Smooth muscle cell (in vitro differentiated cells): ENCODE results near the gene SPATA3. TPM values are rescaled to one million over a fixed set of nuclear protein-coding genes. Genes with fewer than 3 reads are reported as not detected.

ENCODE experiments used
- DNase-seq: peaks from one replicate; lab custom pipeline; 2025; ENCODE audit not compliant: unreplicated experiment; lab: John Stamatoyannopoulos, UW
- H2AFZ ChIP-seq: fragments of 200-600 bp; sonication (generic); 2 replicates; pipeline ENCODE4 v1.6.0; 2016; ENCODE audit warnings: antibody characterized with exemption, low read depth, mild to moderate bottlenecking
- H3F3A ChIP-seq: fragments of 200-600 bp; sonication (generic); 2 replicates; pipeline ENCODE4 v1.6.0; 2017; ENCODE audit warnings: antibody characterized with exemption, low read depth
- H3K27ac ChIP-seq: fragments of 200-600 bp; sonication (generic); 2 replicates; pipeline ENCODE4 v1.5.1; 2016; ENCODE audit warnings: low read depth, mild to moderate bottlenecking
- H3K27me3 ChIP-seq: fragments of 200-600 bp; sonication (generic); 2 replicates; pipeline ENCODE4 v1.6.1; 2016; ENCODE audit warnings: low read depth, mild to moderate bottlenecking
- H3K36me3 ChIP-seq: fragments of 200-600 bp; sonication (generic); 2 replicates; pipeline ENCODE4 v1.5.1; 2016; ENCODE audit warnings: low read depth
- H3K4me1 ChIP-seq: fragments of 200-600 bp; sonication (generic); 2 replicates; pipeline ENCODE4 v1.5.1; 2016; ENCODE audit warnings: low read depth
- H3K4me2 ChIP-seq: fragments of 200-600 bp; sonication (generic); 2 replicates; pipeline ENCODE4 v1.6.0; 2016; ENCODE audit warnings: mild to moderate bottlenecking
- H3K4me3 ChIP-seq: fragments of 200-600 bp; sonication (generic); 2 replicates; pipeline ENCODE4 v1.5.1; 2016; ENCODE audit warnings: mild to moderate bottlenecking
- H3K79me2 ChIP-seq: fragments of 200-600 bp; sonication (generic); 2 replicates; pipeline ENCODE4 v1.6.0; 2016; ENCODE audit warnings: low read depth, mild to moderate bottlenecking
- H3K9ac ChIP-seq: fragments of 200-600 bp; sonication (generic); 2 replicates; pipeline ENCODE4 v1.6.0; 2016; ENCODE audit warnings: low read depth
- H3K9me3 ChIP-seq: fragments of 200-600 bp; sonication (generic); replicated peaks from 2 replicates; pipeline ENCODE4 v1.5.1; 2016; ENCODE audit warnings: low read depth
- H4K20me1 ChIP-seq: fragments of 200-600 bp; sonication (generic); 2 replicates; pipeline ENCODE4 v1.6.0; 2016; ENCODE audit warnings: low read depth
- CTCF ChIP-seq: fragments of 200-600 bp; sonication (generic); IDR thresholded peaks from 2 replicates; pipeline ENCODE4 v1.5.1; 2017; ENCODE audit warnings: borderline replicate concordance, mild to moderate bottlenecking, antibody characterized with exemption; ENCODE audit not compliant: insufficient read depth, poor library complexity, severe bottlenecking
- WGBS: methylation state at CpG from one replicate; pipeline ENCODE4 v1.1.7; 2016; ENCODE audit warnings: low lambda C conversion rate; 5-methylcytosine and 5-hydroxymethylcytosine counted together
- polyA plus RNA-seq: library from polyadenylated mRNA; unstranded; fragments of >200 nt; fragmentation: Nextera tagmentation; extraction: Ambion mirVana; gene quantifications from 2 replicates; pipeline ENCODE4 v1.2.1, GENCODE V29; 2016
- total RNA-seq: library from RNA; depleted of rRNA; stranded (reverse); fragments of >200 nt; gene quantifications from 2 replicates; pipeline ENCODE4 v1.2.3, GENCODE V29; 2014

Gene SPATA3
- total and polyA plus RNA-seq, 2 experiments from 2014 or later: not detected

- no peak for DNase-seq
- no peak overlapping the region for H3K4me2 ChIP-seq
Measured at GRCh38 chr2:230968921-230969658, 26.8 kb upstream of the SPATA3 start.

GRCh38 chr2:230969659-230970015, 26.3 kb upstream of the SPATA3 start:
- Histone ChIP-seq H3K27me3 (no peaks in the 10 kb centered on the region), H2AFZ (no peak overlapping the region)

More at GRCh38 chr2:230968921-230969658, 26.8 kb upstream of the SPATA3 start:
- TF ChIP-seq CTCF: no peak
- Histone ChIP-seq H3K27ac (no peak overlapping the region), H3K4me1 (no peaks in the 10 kb centered on the region), H3K4me3 (no peak overlapping the region), H3K27me3 (no peaks in the 10 kb centered on the region), H4K20me1 (no peaks in the 10 kb centered on the region), H3F3A (no peaks in the 10 kb centered on the region), H3K9me3 (no peaks in the 10 kb centered on the region), H2AFZ (no peak overlapping the region), H3K9ac (no peak overlapping the region), H3K36me3 (no peaks in the 10 kb centered on the region), H3K79me2 (no peaks in the 10 kb centered on the region)
- 89% methylated on average over 13 of the region's 16 CpGs for WGBS

GRCh38 chr2:230972046-230972445, 23.9 kb upstream of the SPATA3 start:
- Histone ChIP-seq H3F3A (no peaks in the 10 kb centered on the region), H2AFZ (no peak overlapping the region), H3K4me2 (no peak overlapping the region), H3K4me1 (no peaks in the 10 kb centered on the region), H3K4me3 (no peak overlapping the region), H4K20me1 (no peaks in the 10 kb centered on the region), H3K9me3 (no peaks in the 10 kb centered on the region), H3K27me3 (no peaks in the 10 kb centered on the region), H3K9ac (no peak overlapping the region), H3K27ac (no peak overlapping the region), H3K79me2 (no peaks in the 10 kb centered on the region), H3K36me3 (no peaks in the 10 kb centered on the region)
- DNase-seq: no peak
- 84% methylated on average over 5 of the region's 5 CpGs for WGBS
- TF ChIP-seq CTCF: no peak

More at GRCh38 chr2:230969659-230970015, 26.3 kb upstream of the SPATA3 start:
- Histone ChIP-seq H3K4me1 (no peaks in the 10 kb centered on the region), H3F3A (no peaks in the 10 kb centered on the region), H3K4me2 (no peak overlapping the region), H3K79me2 (no peaks in the 10 kb centered on the region), H3K36me3 (no peaks in the 10 kb centered on the region), H3K9me3 (no peaks in the 10 kb centered on the region), H3K4me3 (no peak overlapping the region), H3K27ac (no peak overlapping the region), H3K9ac (no peak overlapping the region), H4K20me1 (no peaks in the 10 kb centered on the region)
- WGBS: 83% methylated on average over 2 of the region's 2 CpGs
- no peak for TF ChIP-seq CTCF
- DNase-seq: no peak
